LNCaP clone FGC (cell line): ENCODE results near the gene CCNK.

Experiments used
- DNase-seq: peaks from one replicate; pipeline ENCODE4 v3.0.0-alpha.2; 2011; ENCODE audit warnings: low read depth
- H3K4me3 ChIP-seq: 2 replicates; pipeline ENCODE4 v1.5.1; 2011; ENCODE audit warnings: mild to moderate bottlenecking, low read depth, low read length, control low read depth
- CTCF ChIP-seq: IDR thresholded peaks from 2 replicates; pipeline ENCODE4 v1.5.1; 2012; ENCODE audit warnings: mild to moderate bottlenecking; ENCODE audit not compliant: control insufficient read depth, insufficient read depth; ENCODE audit errors: extremely low read depth

CCNK gene

GRCh38 chr14:99479906-99480869 lies 1.0 kb upstream of the CCNK start, which contains the start of gene SETD3:
Gene SETD3 (minus strand): TSS chr14:99480859. CDS start chr14:99465805, 15,054 bp downstream.
- peak within 1 kb of the TSS; percentile 94 for H3K4me3 ChIP-seq
- TF ChIP-seq CTCF = no peak
- no peak for DNase-seq

DNA sequence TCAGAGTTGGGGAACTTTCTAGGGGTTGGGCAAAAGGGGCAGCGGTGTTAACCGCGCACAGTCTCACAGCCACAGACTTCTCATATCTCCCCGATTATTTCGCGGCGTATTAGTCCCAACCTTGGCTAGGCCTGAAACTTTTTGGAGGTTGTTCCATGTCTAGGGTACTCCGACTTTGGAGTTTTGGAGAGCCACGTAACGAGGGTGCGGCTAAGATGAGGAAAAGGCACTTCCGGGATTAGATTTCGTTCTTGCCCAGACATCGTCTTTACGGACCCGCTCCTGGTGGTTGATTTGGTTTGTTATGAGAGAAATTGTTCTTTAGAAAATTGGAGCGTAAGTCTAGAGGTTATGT lies 513 bp downstream of the CCNK start:
- TF ChIP-seq CTCF = no peak
- peak overlapping the region; percentile 94 for H3K4me3 ChIP-seq
- no peak for DNase-seq

DNA sequence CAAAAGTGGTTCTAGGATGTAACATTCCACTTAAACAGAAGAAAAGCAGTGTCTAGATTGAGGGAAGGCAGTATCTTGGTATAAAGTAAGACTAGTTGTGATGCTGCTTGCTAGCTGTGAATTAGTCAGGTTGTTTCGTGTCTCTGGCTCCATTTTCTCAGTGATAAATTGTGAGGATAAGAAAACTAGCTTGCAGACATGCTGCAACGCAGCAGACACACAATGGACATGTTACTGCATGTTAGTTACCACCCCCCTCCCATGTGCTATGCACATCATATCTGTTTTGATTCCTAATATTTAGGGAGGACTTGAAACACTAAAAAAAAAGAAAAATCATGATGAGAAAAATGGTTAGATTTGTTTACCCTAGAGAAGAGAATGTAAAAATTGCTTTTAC lies 2.9 kb downstream of the CCNK start:
- DNase-seq = no peak
- no peak overlapping the region for H3K4me3 ChIP-seq
- TF ChIP-seq CTCF = no peak

DNA sequence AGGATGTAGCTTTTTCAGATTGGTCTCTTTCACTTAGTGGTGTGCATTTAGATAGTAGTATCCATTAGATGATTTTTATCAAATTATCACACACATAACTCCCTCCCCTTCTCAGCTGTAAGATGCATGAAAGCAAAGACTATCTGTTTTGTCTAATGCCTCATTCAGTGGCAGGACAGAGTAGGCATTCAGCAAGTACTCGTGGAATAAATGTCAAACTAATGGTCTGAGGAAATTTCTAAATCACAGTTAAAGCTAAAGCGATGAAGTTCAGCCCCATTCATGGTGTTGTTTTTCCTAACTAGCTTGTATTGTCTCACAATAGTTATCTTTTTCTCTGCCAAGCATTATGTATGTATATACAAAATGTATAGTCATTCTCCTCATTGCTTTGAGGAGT lies 16.1 kb downstream of the CCNK start:
- H3K4me3 ChIP-seq = no peak overlapping the region
- DNase-seq = no peak
- no peak for TF ChIP-seq CTCF

- TF ChIP-seq CTCF = no peak
- no peak for DNase-seq
- H3K4me3 ChIP-seq = no peak overlapping the region
Observed at GRCh38 chr14:99497894-99498293, 16.7 kb downstream of the CCNK start.

- H3K4me3 ChIP-seq = no peak overlapping the region
- no peak for DNase-seq
- no peak for TF ChIP-seq CTCF
Observed at GRCh38 chr14:99502989-99503421, 21.8 kb downstream of the CCNK start.
